BE2C (cell line): ENCODE results near the gene PDIA5.

Source experiments
- DNase-seq: peaks from one replicate; pipeline ENCODE4 v3.0.0-alpha.2; 2020
- H3K27me3 ChIP-seq: fragments of 250-450 bp; sonication (Bioruptor Pico); 2 replicates; pipeline ENCODE4 v1.5.1; 2020; ENCODE audit warnings: mild to moderate bottlenecking
- H3K36me3 ChIP-seq: fragments of 250-450 bp; sonication (Bioruptor Pico); 2 replicates; pipeline ENCODE4 v1.5.1; 2020; ENCODE audit warnings: mild to moderate bottlenecking
- H3K4me1 ChIP-seq: fragments of 250-450 bp; sonication (Bioruptor Pico); 2 replicates; pipeline ENCODE4 v1.5.1; 2020
- H3K4me3 ChIP-seq: 2 replicates; pipeline ENCODE4 v1.5.1; 2011; ENCODE audit warnings: low read depth, low read length
- H3K9me3 ChIP-seq: fragments of 250-450 bp; sonication (Bioruptor Pico); 2 replicates; pipeline ENCODE4 v1.5.1; 2020
- TF ChIP-seq, protein P1 (sequence below): IDR thresholded peaks from 2 replicates; pipeline ENCODE4 v1.5.1; 2012; ENCODE audit warnings: mild to moderate bottlenecking, low read depth, low read length

The PDIA5 gene

DNA sequence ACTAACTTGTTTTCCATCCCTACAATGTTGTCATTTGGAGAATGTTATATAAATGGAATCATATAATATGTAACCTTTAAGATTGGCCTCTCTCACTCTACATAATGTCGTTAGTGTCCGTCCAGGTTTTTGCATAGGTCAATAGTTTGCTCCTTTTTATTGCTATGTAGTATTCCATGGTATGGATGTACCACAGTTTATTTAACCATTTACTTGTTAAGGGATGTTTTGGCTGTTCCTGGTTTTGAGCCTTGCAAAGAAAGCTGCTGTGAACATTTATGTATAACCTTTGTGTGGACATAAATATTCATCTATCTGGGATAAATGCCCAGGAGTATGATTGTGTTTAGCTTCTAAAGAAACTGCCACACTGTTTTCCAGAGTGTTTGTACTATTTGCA, 100.9 kb downstream of the PDIA5 start:
- Histone ChIP-seq H3K9me3 (no peaks in the 10 kb centered on the region), H3K4me1 (no peaks in the 10 kb centered on the region), H3K27me3 (no peaks in the 10 kb centered on the region), H3K4me3 (no peak overlapping the region), H3K36me3 (peaks cover 37% of the 10 kb centered on the region)
- no peak for DNase-seq
- TF ChIP-seq, protein P1, sequence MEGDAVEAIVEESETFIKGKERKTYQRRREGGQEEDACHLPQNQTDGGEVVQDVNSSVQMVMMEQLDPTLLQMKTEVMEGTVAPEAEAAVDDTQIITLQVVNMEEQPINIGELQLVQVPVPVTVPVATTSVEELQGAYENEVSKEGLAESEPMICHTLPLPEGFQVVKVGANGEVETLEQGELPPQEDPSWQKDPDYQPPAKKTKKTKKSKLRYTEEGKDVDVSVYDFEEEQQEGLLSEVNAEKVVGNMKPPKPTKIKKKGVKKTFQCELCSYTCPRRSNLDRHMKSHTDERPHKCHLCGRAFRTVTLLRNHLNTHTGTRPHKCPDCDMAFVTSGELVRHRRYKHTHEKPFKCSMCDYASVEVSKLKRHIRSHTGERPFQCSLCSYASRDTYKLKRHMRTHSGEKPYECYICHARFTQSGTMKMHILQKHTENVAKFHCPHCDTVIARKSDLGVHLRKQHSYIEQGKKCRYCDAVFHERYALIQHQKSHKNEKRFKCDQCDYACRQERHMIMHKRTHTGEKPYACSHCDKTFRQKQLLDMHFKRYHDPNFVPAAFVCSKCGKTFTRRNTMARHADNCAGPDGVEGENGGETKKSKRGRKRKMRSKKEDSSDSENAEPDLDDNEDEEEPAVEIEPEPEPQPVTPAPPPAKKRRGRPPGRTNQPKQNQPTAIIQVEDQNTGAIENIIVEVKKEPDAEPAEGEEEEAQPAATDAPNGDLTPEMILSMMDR = no peak

DNA sequence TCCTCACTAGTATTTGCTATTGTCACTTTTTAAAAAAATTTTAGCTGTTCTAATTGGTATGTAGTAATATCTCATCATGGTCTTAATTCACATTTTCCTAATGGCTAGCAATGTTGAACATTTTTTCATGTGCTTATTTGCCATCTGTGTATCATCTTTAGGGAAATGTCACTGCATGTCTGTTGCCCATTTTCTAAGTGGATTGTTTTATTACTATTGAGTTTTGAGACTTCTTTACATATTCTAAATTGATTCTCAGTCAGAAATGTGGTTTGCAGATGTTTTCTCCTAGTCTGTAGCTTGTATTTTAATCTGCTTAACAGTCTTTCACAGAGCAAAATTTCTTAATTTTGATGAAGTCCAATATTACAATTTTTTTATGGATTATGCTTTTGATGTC, 101.3 kb downstream of the PDIA5 start:
- Histone ChIP-seq H3K27me3 (no peaks in the 10 kb centered on the region), H3K4me1 (no peaks in the 10 kb centered on the region), H3K36me3 (peaks cover 34% of the 10 kb centered on the region), H3K9me3 (no peaks in the 10 kb centered on the region), H3K4me3 (no peak overlapping the region)
- TF ChIP-seq, protein P1 = no peak
- no peak for DNase-seq

DNA sequence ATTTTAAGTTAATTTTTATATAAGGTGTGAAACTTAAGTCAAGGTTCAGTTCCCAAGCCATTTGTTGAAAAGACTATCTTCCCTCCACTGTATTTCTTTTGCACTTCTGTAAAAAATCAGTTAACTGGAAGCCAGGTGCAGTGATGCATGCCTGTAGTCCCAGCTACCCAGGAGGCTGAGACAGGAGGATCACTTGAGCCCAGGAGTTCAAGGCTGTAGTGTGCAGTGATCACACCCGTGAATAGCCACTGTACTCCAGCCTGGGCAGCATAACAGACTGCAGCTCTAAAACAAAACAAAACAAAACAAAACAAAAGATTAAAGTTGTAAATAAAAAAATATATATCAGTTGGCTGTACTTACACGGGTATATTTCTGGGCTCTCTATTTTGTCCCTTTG, 101.8 kb downstream of the PDIA5 start:
- no peak for DNase-seq
- Histone ChIP-seq H3K4me3 (no peak overlapping the region), H3K9me3 (no peaks in the 10 kb centered on the region), H3K4me1 (no peaks in the 10 kb centered on the region), H3K36me3 (peaks cover 30% of the 10 kb centered on the region), H3K27me3 (no peaks in the 10 kb centered on the region)
- TF ChIP-seq, protein P1 = no peak

DNA sequence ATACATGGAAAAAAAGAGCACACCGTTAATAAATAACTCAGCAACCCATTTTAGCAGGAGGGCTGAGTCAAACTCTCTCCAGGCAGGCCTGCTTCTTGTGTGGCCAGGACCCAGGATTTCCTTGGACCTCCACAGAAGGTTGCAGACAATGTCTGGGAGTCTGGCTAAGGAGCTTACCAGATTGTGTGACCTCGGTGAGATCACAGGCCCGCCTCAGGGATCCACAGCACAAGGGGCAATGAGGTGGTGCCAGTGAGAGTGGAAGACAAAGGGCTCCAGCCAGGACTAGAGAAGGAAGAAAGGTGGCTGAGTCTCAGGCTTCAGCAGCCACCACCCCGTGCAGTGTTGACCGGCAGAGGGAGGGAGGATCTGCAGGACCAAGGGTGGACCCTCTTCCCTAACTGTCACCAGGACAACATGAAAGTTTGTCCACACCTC, 102.7 kb downstream of the PDIA5 start:
- TF ChIP-seq, protein P1 = no peak
- Histone ChIP-seq H3K9me3 (no peaks in the 10 kb centered on the region), H3K36me3 (peaks cover 23% of the 10 kb centered on the region), H3K4me3 (no peak overlapping the region), H3K4me1 (no peaks in the 10 kb centered on the region), H3K27me3 (no peaks in the 10 kb centered on the region)
- no peak for DNase-seq

DNA sequence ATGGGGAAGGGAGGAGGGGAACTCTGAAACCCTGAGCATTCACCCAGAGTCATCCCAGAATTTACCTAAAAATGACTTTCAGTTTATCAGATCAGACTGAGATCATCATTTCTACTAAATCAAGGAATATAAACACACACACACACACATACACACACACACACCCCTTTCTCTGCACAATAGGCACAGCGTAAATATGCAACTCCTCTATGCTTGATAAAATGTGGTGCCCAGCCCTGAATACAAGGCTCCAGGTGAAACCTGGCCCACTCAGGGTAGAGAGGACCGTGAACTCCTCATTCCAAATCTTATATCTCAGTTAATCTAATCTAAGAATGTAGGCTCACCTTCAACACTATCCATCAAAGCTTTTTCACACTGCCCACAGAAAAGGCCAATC, 103.1 kb downstream of the PDIA5 start:
- Histone ChIP-seq H3K27me3 (no peaks in the 10 kb centered on the region), H3K9me3 (no peaks in the 10 kb centered on the region), H3K4me1 (no peaks in the 10 kb centered on the region), H3K4me3 (no peak overlapping the region), H3K36me3 (peaks cover 19% of the 10 kb centered on the region)
- no peak for DNase-seq
- TF ChIP-seq, protein P1 = no peak

DNA sequence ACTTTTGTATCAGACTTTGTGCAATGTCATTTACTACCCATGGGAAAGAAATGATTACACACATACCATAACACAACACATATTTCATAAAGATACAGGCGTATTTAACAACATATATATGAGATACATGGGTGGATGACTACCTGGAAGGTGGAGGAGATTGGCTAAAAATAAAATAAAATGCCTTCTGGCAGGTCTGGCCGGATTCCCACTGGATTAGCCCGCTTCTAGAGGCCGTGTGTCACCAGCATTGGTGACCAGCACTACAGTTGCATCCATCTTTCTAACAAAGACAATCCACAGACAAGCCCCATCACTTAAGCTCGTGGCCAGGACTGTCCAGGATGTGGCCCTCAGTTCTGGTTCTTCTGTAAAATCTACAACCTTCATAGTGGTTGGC, 114.0 kb downstream of the PDIA5 start:
- no peaks in the 10 kb centered on the region for H3K27me3 ChIP-seq
- TF ChIP-seq, protein P1 = no peak
- no peak overlapping the region for H3K4me3 ChIP-seq
- H3K9me3 ChIP-seq = no peaks in the 10 kb centered on the region
- DNase-seq = no peak
- H3K4me1 ChIP-seq = no peaks in the 10 kb centered on the region
- no peaks in the 10 kb centered on the region for H3K36me3 ChIP-seq
